ENCODE measurements around the gene EPHB1. TPM values are rescaled to one million over a fixed set of nuclear protein-coding genes. Genes with fewer than 3 reads are reported as not detected.
"Not testable (repeated sequence)": the region's sequence is repeated elsewhere in the genome, so short reads cannot be mapped to it uniquely, and the experiment has no call there.

The EPHB1 gene
- total RNA-seq, 2 donors from 2014 or later = 0.60 TPM; not detected in 1

GRCh38 chr3:135231737-135232136, 436.7 kb downstream of the EPHB1 start:
- Mint-ChIP-seq H3K36me3 (no peaks in the 10 kb centered on the region), H3K9me3 (peaks cover 5 to 6% of the 10 kb centered on the region in 2 donors), H3K27ac (no peak overlapping the region)
- ATAC-seq (no peak), DNase-seq (ENCODE audit: low spot score in 2 of 2) (no peak)

GRCh38 chr3:135232226-135232625, 437.2 kb downstream of the EPHB1 start:
- no peak for ATAC-seq
- no peak for DNase-seq (ENCODE audit: low spot score in 2 of 2)
- H3K36me3 Mint-ChIP-seq = no peaks in the 10 kb centered on the region

GRCh38 chr3:135233476-135233875, 438.4 kb downstream of the EPHB1 start:
- ATAC-seq; DNase-seq (ENCODE audit: low spot score in 2 of 2); H3K36me3 Mint-ChIP-seq: not testable (repeated sequence)

More at GRCh38 chr3:135232226-135232625, 437.2 kb downstream of the EPHB1 start:
- peaks cover 5 to 6% of the 10 kb centered on the region in 2 donors for H3K9me3 Mint-ChIP-seq
- H3K27ac Mint-ChIP-seq = no peak overlapping the region

GRCh38 chr3:135235541-135235940, 440.5 kb downstream of the EPHB1 start:
- Mint-ChIP-seq H3K36me3 (no peaks in the 10 kb centered on the region), H3K27ac (no peak overlapping the region), H3K9me3 (peaks cover 5 to 6% of the 10 kb centered on the region in 2 donors)
- DNase-seq (ENCODE audit: low spot score in 2 of 2) = no peak
- ATAC-seq = no peak

More at GRCh38 chr3:135233476-135233875, 438.4 kb downstream of the EPHB1 start:
- not testable (repeated sequence) for H3K9me3 Mint-ChIP-seq, H3K27ac Mint-ChIP-seq

GRCh38 chr3:135237371-135238143, 442.5 kb downstream of the EPHB1 start:
- ATAC-seq (no peak), DNase-seq (ENCODE audit: low spot score in 2 of 2) (no peak)
- H3K9me3 Mint-ChIP-seq = peaks cover 5 to 6% of the 10 kb centered on the region in 2 donors
- no peak overlapping the region for H3K27ac Mint-ChIP-seq
- H3K36me3 Mint-ChIP-seq = no peaks in the 10 kb centered on the region

- H3K9me3 Mint-ChIP-seq = peaks cover 5 to 6% of the 10 kb centered on the region in 2 donors
- DNase-seq (ENCODE audit: low spot score in 2 of 2) (no peak), ATAC-seq (no peak)
- H3K36me3 Mint-ChIP-seq = no peaks in the 10 kb centered on the region
- no peak overlapping the region for H3K27ac Mint-ChIP-seq
These were observed 443.3 kb downstream of the EPHB1 start for GRCh38 chr3:135238236-135238830.

GRCh38 chr3:135238871-135239614, 444.0 kb downstream of the EPHB1 start:
- peaks cover 4 to 5% of the 10 kb centered on the region in 2 donors for H3K9me3 Mint-ChIP-seq
- no peak for ATAC-seq
- no peak overlapping the region for H3K27ac Mint-ChIP-seq
- no peaks in the 10 kb centered on the region for H3K36me3 Mint-ChIP-seq
- DNase-seq (ENCODE audit: low spot score in 2 of 2) = no peak

- no peaks in the 10 kb centered on the region for H3K36me3 Mint-ChIP-seq
- H3K9me3 Mint-ChIP-seq = no peaks in the 10 kb centered on the region
- DNase-seq (ENCODE audit: low spot score in 2 of 2) = no peak
- ATAC-seq = no peak
- H3K27ac Mint-ChIP-seq = no peak overlapping the region
These were observed 444.5 kb downstream of the EPHB1 start for GRCh38 chr3:135239615-135239884.

- H3K36me3 Mint-ChIP-seq = no peaks in the 10 kb centered on the region
- no peak for DNase-seq (ENCODE audit: low spot score in 2 of 2)
- ATAC-seq = no peak
- H3K27ac Mint-ChIP-seq = no peak overlapping the region
- H3K9me3 Mint-ChIP-seq = no peaks in the 10 kb centered on the region
These were observed 445.4 kb downstream of the EPHB1 start for GRCh38 chr3:135240426-135240825.

- no peak for ATAC-seq
- Mint-ChIP-seq H3K27ac (no peak overlapping the region), H3K36me3 (no peaks in the 10 kb centered on the region), H3K9me3 (no peaks in the 10 kb centered on the region)
- DNase-seq (ENCODE audit: low spot score in 2 of 2) = no peak
These were observed 447.2 kb downstream of the EPHB1 start for GRCh38 chr3:135242285-135242684.

- no peaks in the 10 kb centered on the region for H3K36me3 Mint-ChIP-seq
- no peaks in the 10 kb centered on the region for H3K9me3 Mint-ChIP-seq
- DNase-seq (ENCODE audit: low spot score in 2 of 2) (no peak), ATAC-seq (no peak)
- H3K27ac Mint-ChIP-seq = no peak overlapping the region
These were observed 448.6 kb downstream of the EPHB1 start for GRCh38 chr3:135243616-135244015.

GRCh38 chr3:135246027-135246426, 451.0 kb downstream of the EPHB1 start:
- H3K36me3 Mint-ChIP-seq = no peaks in the 10 kb centered on the region
- ATAC-seq (no peak), DNase-seq (ENCODE audit: low spot score in 2 of 2) (no peak)
- no peaks in the 10 kb centered on the region for H3K9me3 Mint-ChIP-seq
- no peak overlapping the region for H3K27ac Mint-ChIP-seq

- Mint-ChIP-seq H3K9me3 (no peaks in the 10 kb centered on the region), H3K27ac (no peak overlapping the region), H3K36me3 (no peaks in the 10 kb centered on the region)
- DNase-seq (ENCODE audit: low spot score in 2 of 2) (no peak), ATAC-seq (no peak)
These were observed 453.2 kb downstream of the EPHB1 start for GRCh38 chr3:135248213-135248612.

GRCh38 chr3:135249186-135249585, 454.1 kb downstream of the EPHB1 start:
- DNase-seq (ENCODE audit: low spot score in 2 of 2) = no peak
- Mint-ChIP-seq H3K27ac (no peak overlapping the region), H3K36me3 (no peaks in the 10 kb centered on the region), H3K9me3 (no peaks in the 10 kb centered on the region)
- no peak for ATAC-seq

GRCh38 chr3:135258916-135259315, 463.9 kb downstream of the EPHB1 start:
- Mint-ChIP-seq H3K36me3 (no peaks in the 10 kb centered on the region), H3K9me3 (peaks cover 6 to 15% of the 10 kb centered on the region in 2 donors), H3K27ac (no peak overlapping the region)
- ATAC-seq = no peak
- no peak for DNase-seq (ENCODE audit: low spot score in 2 of 2)

- no peak overlapping the region for H3K27ac Mint-ChIP-seq
- peaks cover 9 to 18% of the 10 kb centered on the region in 2 donors for H3K9me3 Mint-ChIP-seq
- no peak for DNase-seq (ENCODE audit: low spot score in 2 of 2)
- H3K36me3 Mint-ChIP-seq = no peaks in the 10 kb centered on the region
- ATAC-seq = no peak
These were observed 465.0 kb downstream of the EPHB1 start for GRCh38 chr3:135260025-135260424.

GRCh38 chr3:135261214-135261775, 466.2 kb downstream of the EPHB1 start:
- no peak for ATAC-seq
- DNase-seq (ENCODE audit: low spot score in 2 of 2) = no peak
- Mint-ChIP-seq H3K9me3 (peaks cover 5 to 20% of the 10 kb centered on the region in 2 donors), H3K36me3 (no peaks in the 10 kb centered on the region), H3K27ac (no peak overlapping the region)

Measured in activated naive CD4-positive, alpha-beta T cell treated with anti-CD3 and anti-CD28 coated beads, Interleukin-2, amount 50 U/mL, for 72 hours (primary cell).